HG03135 (cell line): Measurements from ENCODE around the gene IGFN1.

ENCODE experiments used
- ATAC-seq: cut with Tn5 transposase; IDR thresholded peaks from one replicate; pipeline ENCODE4 v1.9.1; 2021; ENCODE audit warnings: mild to moderate bottlenecking, moderate library complexity; ENCODE audit not compliant: unreplicated experiment

Gene IGFN1

GRCh38 chr1:201215531-201216357, 25.1 kb downstream of the IGFN1 start:
- ATAC-seq: no peak

DNA sequence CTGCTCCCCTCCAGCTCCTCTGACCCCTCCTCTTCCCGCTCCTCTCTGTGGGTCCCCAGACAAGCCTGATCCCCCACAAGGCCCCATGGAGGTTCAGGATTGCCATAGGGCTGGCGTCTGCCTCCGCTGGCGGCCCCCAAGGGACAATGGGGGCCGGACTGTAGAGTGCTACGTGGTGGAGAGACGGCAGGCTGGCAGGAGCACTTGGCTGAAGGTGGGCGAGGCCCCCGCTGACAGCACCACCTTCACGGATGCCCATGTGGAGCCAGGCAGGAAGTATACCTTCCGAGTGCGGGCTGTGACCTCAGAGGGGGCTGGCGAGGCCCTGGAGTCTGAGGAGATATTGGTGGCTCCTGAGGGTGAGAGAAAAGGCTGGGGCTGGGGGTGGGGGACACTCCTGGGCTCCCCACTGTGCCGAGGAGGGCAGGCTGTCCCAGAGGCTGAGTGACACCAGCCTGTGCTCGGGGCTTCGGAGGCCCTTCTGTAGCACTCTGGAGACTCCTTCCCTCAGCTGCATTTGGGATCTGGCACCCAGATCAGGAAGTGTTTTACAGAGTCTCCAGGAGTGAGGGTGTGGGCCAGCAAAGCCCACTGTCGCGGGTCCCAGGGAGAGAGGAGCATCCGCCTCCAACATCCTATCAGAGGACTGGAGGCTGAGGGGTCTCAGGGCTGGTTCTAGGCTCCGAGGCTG, 25.9 kb downstream of the IGFN1 start:
- ATAC-seq: no peak

DNA sequence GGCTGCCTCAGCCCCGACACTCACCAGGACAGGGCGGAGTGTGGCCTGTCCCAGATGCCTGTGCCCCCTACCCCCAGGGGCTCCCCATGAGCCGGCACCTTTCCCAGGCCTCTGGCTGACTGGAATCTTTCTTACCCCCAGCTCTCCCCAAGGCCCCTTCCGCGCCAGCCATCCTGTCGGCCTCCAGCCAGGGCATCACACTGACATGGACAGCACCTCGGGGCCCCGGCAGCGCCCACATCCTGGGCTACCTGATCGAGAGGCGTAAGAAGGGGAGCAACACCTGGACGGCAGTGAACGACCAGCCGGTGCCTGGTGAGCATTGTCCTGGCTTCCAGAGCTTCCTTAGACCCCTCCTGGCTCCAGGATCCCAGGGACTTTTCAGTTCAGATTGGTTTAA, 26.5 kb downstream of the IGFN1 start:
- ATAC-seq: no peak

DNA sequence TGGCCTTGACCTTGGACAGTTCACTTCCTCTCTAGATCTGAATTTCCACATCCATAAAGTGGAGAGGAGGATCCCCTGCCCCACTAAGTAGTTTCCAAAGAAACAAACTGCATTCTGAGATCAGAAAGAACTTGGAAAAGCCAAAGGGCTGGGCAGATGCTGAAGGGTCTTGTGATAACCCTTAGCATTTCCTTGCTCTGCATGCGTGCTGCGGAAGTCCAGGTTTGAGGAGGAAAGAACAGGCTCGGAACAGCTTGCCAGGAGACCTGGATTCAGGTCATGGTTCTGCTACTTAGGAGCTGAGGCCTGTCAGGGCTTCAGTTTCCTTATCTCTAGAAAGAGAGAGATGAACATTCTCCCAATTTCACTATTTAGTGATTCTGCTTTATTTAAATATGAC, 27.2 kb downstream of the IGFN1 start:
- ATAC-seq: no peak

DNA sequence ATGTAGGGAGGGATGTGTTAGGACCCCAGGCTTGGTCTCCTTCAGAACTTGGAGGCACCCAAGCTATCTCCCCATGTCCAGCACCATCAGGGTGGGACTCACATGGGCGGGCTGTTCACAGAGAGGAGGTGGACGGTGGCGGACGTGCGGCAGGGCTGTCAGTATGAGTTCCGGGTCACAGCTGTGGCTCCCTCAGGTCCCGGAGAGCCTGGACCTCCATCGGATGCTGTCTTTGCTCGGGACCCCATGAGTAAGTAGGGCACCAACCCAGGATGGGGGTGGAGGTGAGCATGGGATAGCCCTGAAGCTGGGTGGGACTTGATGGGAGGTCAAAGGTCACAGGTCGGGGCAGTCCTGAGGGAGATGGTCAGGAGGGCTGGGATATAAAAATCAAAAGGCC, 27.8 kb downstream of the IGFN1 start:
- ATAC-seq: no peak

DNA sequence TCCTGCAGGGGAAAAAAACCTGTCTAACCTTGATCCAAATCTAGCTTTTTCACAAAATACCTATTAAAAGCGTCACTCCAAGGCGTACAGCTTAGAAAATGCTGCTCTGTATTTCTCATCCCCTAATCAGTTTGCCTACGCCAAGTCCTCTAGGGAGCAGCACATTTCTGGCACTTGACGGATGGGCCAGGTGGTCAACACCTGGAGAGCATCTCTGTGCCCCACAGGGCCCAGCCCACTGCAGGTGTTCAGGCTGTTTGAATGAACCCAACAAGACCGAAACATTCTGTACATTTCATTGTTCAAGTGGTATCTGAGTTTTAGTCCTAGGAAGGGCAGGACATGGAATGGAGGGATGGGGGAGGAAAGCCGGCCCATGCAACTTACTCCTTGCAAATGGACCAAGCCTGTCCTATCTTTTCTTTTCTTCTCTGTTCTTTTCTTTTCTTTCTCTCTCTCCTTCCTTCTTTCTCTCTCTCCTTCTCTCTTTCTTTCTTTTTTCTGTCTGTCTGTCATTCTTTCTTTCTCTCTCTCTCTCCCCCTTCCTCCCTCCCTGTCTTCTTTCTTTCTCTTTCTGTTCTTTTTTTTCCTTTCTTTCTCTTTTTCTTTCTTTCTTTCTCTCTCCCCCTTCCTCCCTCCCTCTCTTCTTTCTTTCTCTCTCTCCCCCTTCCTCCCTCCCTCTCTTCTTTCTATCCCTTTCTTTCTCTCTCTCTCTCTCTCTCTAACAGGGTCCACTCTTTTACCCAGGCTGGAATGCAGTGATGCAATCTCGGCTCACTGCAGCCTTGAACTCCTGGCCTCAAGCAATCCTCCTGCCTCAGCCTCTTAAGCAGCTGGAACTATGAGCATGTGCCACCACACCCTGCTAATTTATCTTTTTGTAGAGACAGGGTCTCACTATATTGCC, 29.1 kb downstream of the IGFN1 start:
- ATAC-seq: no peak

DNA sequence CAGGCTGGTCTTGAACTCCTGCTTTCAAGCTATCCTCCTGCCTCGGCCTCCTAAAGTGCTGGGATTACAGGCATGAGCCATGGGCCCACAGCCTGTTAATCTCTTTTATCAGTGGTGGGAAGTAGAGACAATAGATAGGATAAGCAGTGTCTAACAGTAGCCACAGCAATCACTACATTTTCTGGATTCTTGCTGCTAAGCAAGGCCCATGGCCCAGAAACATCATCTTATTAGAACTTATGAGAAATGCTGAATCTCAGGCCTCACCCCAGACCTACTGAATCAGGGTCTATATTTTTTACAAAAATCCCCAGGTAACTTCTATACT, 29.7 kb downstream of the IGFN1 start:
- ATAC-seq: no peak

DNA sequence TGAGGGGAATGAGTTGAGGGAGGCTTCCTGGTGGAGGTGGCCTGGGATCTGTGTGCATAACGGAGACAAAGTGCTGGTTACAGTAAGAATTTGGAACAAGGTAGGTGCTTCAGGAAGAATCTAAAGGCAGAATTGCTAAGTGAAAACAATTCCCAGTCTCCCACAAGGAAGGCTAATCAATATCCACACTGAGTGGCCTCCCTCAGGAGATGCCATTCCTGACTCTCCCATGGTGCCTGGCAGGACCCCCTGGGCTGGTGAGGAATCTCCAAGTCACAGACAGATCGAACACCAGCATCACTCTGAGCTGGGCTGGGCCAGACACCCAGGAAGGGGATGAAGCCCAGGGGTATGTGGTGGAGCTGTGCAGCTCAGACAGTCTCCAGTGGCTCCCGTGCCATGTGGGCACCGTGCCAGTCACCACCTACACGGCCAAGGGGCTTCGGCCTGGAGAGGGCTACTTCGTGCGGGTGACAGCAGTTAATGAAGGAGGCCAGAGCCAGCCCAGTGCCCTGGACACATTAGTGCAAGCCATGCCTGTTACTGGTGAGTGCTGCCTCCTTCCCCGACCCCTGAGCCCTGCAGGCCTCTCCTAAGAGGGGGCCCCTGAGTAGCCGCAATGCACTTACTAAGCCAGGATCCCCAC, 30.7 kb downstream of the IGFN1 start:
- no peak for ATAC-seq

GRCh38 chr1:201222125-201222524, 31.5 kb downstream of the IGFN1 start:
- no peak for ATAC-seq

DNA sequence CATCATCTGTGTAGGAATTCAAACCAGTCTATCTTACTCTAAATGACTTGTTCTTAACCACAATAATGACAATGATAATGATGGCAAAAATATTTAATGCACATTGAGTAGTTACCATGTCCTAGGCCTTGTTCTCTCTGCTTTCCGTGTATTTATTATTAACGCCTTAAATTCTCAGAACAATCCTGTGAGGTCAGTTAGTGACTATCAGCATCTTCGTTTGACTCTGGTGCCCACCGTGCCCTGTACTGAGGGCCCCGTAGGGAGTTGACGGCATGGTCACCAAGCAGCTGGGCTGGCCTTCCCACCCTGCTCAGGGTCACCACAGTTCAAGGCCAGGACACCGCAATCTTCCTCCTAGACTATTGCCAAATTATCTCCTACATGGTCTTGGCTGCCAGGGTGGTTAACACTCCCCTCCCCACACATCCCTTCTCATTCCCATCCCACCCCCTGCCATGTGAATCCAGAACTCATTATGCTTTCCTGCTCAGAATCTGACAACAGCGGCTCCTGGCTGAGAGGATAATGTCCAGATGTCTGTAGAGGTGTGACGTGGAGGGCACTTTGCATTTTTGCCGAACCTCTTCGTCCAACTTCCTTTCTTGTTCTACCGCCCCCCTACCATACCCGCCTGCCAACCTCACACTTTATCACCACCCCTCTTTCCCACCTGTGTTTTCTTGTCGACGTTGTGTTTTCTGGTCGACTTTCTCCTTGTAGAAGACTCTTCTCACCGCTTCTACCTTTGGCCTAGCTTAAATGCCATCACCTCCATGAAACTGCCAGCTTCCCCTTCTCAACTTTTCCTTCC, 33.4 kb downstream of the IGFN1 start:
- ATAC-seq: no peak

GRCh38 chr1:201224666-201225370, 34.2 kb downstream of the IGFN1 start:
- no peak for ATAC-seq

DNA sequence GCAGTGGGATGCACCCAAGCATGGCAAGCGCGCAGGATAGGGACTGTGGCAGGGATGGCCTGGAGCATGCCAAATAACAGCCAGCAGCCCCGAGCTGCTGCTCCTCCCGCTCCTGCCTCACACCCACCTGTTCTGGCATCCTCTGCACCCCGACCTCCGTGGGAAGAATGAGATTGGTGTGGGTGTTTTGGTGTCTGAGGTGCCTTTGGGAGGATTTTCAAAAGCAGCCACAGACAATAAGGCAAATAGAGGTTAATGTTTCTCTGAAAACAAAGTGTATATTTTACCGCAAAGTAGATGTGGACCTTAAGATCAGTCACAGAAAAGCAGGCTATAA, 35.5 kb downstream of the IGFN1 start:
- ATAC-seq: no peak

- no peak for ATAC-seq
These were observed 36.4 kb downstream of the IGFN1 start for GRCh38 chr1:201226859-201227488.

DNA sequence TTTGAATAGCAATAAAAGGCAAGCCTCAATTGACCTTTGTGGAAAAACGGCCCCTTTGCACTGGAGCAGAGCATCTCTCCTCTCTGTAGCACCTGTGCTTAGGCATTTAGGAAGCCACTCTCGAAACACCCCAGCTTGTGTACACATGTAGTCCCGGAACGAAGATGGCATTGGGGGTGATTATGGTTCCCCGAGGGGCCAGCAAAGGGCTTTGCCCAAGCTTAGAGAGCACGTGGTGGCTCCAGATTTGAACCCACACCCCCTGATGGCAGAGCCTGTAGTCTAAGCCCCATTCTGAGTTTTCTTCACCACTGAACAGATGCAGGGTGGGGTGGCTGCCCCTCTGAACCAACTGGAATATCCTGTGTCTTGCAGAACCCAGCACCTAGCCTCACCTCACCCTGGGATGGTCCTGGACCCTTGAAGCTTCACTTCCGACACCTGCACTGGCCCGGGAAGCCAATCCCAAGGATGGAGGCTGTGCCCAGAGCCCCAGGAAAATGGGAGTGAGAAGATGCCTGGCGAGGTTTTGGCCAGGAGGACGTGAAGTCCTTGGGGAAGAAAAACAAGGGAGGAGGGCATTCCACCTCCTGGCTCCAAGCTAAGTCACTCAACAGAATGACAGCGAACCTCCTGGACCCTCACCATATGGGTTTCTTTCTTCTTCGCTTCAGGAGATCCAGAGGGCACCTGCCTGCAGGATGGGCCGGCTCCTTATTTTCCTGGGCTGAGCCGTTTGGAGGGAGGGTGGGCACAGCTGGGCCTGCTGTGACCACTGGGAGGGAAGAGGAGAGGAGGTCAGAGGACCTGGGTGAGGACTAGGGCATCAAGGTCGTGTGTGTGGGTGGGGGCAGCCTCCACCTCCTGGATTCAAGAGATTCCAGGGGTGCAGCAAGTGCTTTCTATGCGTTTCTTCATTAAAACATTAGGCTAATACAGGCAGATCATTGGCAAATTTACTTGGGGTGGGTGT, 37.7 kb downstream of the IGFN1 start:
- ATAC-seq: no peak

- no peak for ATAC-seq
These were observed 38.5 kb downstream of the IGFN1 start for GRCh38 chr1:201229095-201229494.

DNA sequence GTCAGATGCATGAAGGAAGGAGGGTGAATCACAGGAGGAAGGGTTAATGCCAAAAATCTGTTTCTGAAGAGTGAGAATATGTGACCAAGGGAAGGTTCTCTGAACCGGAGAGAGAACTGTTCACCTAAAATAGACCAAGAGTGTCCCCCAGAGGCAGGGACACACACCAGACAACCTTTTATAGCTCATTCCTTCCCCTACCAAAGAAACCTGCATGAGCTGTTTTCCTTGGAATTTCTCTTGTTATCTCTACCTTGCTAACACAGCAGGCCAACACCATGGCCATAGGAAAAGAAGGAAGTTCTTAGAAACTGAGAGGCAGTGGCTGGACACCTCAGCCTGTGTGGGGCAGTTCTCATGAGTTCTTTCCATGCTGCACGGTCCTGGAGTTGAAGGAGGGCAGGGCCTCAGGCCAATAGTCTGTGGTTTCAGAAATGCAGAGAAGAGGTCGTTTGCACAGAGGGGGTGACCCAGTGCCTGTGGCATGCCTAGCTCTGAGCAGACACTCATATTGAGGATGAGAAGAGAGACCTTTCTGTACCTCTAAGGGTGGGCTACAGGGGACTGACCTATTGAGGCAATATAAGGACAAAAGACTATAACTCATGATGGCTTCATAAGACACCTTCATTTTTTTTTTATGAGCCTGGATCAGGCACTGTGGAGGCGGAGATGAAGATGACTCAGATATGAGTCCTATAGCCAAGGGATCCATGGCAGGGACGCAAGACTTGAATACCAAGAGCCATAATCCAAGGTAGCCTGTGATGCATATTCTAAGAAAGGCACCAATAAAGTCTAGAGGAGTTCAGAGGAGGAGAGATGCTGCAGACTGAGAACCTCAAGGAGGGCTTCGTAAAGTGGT, 39.4 kb downstream of the IGFN1 start:
- no peak for ATAC-seq

DNA sequence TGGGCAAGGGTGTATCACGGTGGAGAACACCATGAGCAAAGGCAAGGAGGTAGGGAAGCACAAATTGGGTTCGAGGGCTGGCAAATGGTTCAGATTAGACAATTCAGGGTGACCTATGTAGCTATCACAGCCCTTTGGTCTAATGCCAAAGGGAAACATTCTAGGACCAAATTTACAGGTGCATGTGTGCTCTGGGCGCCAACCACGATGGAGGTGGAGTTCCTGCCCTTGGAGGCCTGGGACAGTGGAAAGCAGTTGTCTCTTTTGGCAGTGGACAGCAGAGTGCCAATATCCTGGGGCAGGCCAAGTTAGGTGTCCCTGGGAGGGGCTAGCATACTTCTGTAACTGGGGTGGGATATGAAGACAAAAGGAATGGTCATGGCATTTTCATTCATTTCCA, 40.1 kb downstream of the IGFN1 start:
- no peak for ATAC-seq
